Amygdala (tissue), 56 donors: Measurements from ENCODE around the gene OLIG1.
A peak's percentile ranks its signal among the peaks of the same experiment; 100 is the strongest.

Experiments
- DNase-seq, 56 donors: peaks; one replicate each; lab custom pipeline; 2025; lab: John Stamatoyannopoulos, UW

Gene OLIG1

GRCh38 chr21:33069994-33070743 lies at the start of gene OLIG1:
Gene OLIG1 (plus strand): TSS chr21:33070141. CDS start chr21:33070247, 106 bp downstream.
- DNase-seq: peak in 54 of 56 donors; percentile 10 to 88 (median 64)

DNA sequence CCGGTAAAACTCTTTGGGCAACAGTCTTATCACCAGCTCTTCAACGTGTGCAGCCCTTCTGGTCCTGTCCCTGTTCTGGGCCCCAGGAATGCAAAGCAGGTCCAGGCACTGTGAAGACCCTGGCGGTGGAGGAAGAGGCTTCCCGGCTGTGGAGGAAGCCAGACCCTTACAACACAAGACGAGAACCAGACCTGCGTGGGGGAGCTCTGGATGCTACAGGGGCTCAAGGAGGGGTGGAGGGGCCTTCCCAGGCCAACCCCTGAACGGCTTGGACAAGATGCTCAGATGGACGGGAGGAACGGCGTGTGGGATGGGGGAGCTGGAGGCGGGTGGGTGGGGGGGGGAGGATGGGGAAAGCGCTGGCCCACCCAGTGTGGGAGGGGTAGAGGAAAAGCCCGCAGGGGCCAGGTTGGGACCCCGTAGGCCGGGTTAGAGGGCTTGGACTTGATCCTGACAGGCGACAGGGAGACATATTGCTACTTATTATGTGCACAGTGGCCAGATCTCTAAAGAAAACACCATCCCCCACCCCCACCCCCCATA lies 49.3 kb upstream of the OLIG1 start:
- DNase-seq: no peak

DNA sequence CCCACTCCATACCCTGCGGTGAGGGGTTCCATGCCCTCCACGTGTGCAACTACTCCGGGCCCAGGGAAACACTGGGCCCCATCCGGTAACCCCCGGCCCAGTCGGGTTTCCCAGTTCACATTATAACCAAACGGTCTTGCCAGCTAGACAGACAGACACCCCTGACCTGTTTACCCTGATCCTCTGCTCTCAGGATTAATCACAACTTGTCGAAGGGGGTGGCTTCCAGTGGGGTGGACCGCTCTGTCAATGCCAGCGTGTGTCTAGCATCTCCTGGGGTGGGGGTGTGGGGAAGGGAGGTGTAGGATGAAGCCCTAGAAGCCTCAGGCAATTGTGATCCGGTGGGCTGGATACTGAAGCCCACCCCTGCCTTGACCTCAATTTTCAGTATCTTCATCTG lies 48.8 kb upstream of the OLIG1 start:
- no peak for DNase-seq

GRCh38 chr21:33021667-33022066 lies 48.3 kb upstream of the OLIG1 start:
- no peak for DNase-seq

DNA sequence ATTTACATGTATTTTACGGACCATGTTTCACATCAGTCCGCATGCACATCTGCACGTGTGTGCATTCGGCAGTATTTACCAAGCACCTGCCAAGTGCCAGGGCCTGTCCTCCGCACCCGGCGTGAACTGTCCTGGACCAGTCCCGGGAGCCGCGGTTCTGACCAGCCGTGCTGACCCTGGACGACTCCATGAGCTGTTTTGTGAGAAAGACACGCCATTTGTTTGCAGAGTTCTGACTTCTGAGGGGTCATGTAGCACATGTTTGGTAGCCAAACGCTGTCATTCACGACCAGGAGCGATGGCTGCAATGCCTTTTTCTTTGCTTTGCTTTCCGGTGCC lies 47.5 kb upstream of the OLIG1 start:
- DNase-seq: no peak

DNA sequence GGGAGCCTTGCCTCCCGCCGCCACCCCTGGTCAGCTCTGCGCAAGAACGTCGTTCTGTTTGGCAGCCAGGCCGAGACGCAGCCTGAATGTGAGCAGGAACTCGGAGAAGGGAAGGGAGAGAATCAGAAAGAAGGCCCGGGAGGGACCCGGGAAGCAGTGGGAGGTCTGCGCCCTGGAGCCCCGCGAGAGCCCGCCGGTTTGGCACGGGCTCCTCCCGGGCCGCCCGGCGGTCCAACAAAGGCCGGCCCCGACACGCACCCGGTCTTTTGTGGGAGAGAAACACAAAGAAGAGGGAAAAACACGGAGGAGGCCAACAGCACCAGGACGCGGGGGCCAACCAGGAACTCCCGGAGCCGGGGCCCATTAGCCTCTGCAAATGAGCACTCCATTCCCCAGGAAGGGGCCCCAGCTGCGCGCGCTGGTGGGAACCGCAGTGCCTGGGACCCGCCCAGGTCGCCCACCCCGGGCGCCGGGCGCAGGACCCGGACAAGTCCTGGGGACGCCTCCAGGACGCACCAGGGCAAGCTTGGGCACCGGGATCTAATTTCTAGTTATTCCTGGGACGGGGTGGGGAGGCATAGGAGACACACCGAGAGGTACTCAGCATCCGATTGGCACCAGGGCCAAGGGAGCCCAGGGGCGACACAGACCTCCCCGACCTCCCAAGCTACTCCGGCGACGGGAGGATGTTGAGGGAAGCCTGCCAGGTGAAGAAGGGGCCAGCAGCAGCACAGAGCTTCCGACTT lies 46.9 kb upstream of the OLIG1 start:
- DNase-seq: peak in 7 of 56 donors; percentile 34 to 49 (median 44)

GRCh38 chr21:33023574-33024200 lies 46.3 kb upstream of the OLIG1 start:
- peak in 22 of 56 donors; percentile 13 to 69 (median 34) for DNase-seq

DNA sequence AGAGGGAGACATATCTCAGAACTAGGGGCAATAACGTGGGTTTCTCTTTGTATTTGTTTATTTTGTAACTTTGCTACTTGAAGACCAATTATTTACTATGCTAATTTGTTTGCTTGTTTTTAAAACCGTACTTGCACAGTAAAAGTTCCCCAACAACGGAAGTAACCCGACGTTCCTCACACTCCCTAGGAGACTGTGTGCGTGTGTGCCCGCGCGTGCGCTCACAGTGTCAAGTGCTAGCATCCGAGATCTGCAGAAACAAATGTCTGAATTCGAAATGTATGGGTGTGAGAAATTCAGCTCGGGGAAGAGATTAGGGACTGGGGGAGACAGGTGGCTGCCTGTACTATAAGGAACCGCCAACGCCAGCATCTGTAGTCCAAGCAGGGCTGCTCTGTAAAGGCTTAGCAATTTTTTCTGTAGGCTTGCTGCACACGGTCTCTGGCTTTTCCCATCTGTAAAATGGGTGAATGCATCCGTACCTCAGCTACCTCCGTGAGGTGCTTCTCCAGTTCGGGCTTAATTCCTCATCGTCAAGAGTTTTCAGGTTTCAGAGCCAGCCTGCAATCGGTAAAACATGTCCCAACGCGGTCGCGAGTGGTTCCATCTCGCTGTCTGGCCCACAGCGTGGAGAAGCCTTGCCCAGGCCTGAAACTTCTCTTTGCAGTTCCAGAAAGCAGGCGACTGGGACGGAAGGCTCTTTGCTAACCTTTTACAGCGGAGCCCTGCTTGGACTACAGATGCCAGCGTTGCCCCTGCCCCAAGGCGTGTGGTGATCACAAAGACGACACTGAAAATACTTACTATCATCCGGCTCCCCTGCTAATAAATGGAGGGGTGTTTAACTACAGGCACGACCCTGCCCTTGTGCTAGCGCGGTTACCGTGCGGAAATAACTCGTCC lies 45.5 kb upstream of the OLIG1 start:
- DNase-seq: peak in 4 of 56 donors; percentile 13 to 37 (median 26)

DNA sequence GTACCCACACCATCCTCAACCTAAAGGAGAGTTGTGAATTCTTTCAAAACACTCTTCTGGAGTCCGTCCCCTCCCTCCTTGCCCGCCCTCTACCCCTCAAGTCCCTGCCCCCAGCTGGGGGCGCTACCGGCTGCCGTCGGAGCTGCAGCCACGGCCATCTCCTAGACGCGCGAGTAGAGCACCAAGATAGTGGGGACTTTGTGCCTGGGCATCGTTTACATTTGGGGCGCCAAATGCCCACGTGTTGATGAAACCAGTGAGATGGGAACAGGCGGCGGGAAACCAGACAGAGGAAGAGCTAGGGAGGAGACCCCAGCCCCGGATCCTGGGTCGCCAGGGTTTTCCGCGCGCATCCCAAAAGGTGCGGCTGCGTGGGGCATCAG lies 44.8 kb upstream of the OLIG1 start:
- peak in 32 of 56 donors; percentile 19 to 77 (median 58) for DNase-seq

DNA sequence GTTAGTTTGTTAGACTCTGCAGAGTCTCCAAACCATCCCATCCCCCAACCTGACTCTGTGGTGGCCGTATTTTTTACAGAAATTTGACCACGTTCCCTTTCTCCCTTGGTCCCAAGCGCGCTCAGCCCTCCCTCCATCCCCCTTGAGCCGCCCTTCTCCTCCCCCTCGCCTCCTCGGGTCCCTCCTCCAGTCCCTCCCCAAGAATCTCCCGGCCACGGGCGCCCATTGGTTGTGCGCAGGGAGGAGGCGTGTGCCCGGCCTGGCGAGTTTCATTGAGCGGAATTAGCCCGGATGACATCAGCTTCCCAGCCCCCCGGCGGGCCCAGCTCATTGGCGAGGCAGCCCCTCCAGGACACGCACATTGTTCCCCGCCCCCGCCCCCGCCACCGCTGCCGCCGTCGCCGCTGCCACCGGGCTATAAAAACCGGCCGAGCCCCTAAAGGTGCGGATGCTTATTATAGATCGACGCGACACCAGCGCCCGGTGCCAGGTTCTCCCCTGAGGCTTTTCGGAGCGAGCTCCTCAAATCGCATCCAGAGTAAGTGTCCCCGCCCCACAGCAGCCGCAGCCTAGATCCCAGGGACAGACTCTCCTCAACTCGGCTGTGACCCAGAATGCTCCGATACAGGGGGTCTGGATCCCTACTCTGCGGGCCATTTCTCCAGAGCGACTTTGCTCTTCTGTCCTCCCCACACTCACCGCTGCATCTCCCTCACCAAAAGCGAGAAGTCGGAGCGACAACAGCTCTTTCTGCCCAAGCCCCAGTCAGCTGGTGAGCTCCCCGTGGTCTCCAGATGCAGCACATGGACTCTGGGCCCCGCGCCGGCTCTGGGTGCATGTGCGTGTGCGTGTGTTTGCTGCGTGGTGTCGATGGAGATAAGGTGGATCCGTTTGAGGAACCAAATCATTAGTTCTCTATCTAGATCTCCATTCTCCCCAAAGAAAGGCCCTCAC lies 44.2 kb upstream of the OLIG1 start, which contains the start of gene OLIG2:
TSS of gene OLIG2 (plus strand) at position 447 of the 954 bp plus-strand sequence. CDS start 928 bp downstream, outside the sequence.
- peak in 55 of 56 donors; percentile 50 to 97 (median 91) for DNase-seq

- DNase-seq: no peak
These were observed 43.5 kb upstream of the OLIG1 start for GRCh38 chr21:33026443-33026858.

- DNase-seq: peak in 5 of 56 donors; percentile 12 to 62 (median 46)
These were observed 43.0 kb upstream of the OLIG1 start for GRCh38 chr21:33026878-33027400.

- DNase-seq: no peak
These were observed 42.3 kb upstream of the OLIG1 start for GRCh38 chr21:33027401-33028286.

DNA sequence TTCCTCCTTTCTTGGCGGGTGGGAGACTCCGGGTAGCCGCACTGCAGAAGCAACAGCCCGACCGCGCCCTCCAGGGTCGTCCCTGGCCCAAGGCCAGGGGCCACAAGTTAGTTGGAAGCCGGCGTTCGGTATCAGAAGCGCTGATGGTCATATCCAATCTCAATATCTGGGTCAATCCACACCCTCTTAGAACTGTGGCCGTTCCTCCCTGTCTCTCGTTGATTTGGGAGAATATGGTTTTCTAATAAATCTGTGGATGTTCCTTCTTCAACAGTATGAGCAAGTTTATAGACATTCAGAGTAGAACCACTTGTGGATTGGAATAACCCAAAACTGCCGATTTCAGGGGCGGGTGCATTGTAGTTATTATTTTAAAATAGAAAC lies 41.7 kb upstream of the OLIG1 start:
- no peak for DNase-seq

DNA sequence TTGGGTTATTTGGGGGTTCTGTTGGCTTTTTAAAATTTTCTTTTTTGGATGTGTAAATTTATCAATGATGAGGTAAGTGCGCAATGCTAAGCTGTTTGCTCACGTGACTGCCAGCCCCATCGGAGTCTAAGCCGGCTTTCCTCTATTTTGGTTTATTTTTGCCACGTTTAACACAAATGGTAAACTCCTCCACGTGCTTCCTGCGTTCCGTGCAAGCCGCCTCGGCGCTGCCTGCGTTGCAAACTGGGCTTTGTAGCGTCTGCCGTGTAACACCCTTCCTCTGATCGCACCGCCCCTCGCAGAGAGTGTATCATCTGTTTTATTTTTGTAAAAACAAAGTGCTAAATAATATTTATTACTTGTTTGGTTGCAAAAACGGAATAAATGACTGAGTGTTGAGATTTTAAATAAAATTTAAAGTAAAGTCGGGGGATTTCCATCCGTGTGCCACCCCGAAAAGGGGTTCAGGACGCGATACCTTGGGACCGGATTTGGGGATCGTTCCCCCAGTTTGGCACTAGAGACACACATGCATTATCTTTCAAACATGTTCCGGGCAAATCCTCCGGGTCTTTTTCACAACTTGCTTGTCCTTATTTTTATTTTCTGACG lies 41.1 kb upstream of the OLIG1 start:
- DNase-seq: peak in 4 of 56 donors; percentile 12 to 46 (median 24)

- peak in 3 of 56 donors; percentile 18 to 19 (median 19) for DNase-seq
These were observed 40.5 kb upstream of the OLIG1 start for GRCh38 chr21:33029385-33029921.
